Measurements from ENCODE around the gene YARS1. TPM values are rescaled to one million over a fixed set of nuclear protein-coding genes. Genes with fewer than 3 reads are reported as not detected.

The YARS1 gene
- total RNA-seq, 4 donors from 2014 or later: 37.8 to 59.4 (median 55.9) TPM

DNA sequence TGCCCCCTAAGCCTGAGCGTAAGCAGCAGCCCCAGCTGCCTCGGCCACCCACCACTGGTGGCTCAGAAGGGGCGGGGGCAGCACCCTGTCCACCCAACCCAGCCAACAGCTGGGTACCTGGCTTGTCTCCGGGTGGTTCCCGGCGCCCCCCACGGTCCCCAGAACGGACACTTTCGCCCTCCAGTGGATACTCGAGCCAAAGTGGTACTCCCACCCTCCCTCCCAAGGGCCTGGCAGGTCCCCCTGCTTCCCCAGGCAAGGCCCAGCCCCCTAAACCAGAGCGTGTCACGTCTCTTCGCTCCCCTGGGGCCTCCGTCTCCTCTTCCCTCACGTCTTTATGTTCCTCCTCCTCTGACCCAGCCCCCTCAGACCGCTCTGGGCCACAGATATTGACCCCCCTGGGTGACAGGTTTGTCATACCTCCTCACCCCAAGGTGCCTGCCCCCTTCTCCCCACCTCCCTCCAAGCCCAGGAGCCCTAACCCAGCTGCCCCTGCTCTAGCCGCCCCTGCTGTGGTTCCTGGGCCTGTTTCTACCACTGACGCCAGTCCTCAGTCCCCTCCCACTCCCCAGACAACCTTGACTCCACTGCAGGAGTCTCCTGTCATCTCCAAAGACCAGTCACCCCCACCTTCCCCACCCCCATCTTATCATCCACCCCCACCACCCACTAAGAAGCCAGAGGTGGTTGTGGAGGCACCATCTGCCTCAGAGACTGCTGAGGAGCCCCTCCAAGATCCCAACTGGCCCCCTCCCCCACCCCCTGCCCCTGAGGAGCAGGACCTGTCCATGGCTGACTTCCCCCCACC is 46.2 kb downstream of the YARS1 start:
- peaks cover 0 to 25% of the 10 kb centered on the region in 2 donors for H3K36me3 ChIP-seq
- no peaks in the 10 kb centered on the region for H3K27me3 ChIP-seq
- H3K4me1 ChIP-seq: peaks cover 3 to 5% of the 10 kb centered on the region in 2 donors
- H3K4me3 ChIP-seq: no peak overlapping the region
- DNase-seq (no peak), ATAC-seq (no peak)
- H3K9me3 ChIP-seq: no peaks in the 10 kb centered on the region
- in situ Hi-C loops (cut with MboI; ENCODE audit: low sequenced_read_pairs in 4 of 4) (loop anchor here in 2 of 4 donors (10.0 kb wide), 2 partner anchors 56 to 246 kb away; no protein-coding TSS in a partner anchor), intact Hi-C loops (cut with DNase I; ENCODE audit: low total_unique reads) (no loop called here)
- H3K27ac ChIP-seq: no peak overlapping the region
- TF ChIP-seq, protein P1, sequence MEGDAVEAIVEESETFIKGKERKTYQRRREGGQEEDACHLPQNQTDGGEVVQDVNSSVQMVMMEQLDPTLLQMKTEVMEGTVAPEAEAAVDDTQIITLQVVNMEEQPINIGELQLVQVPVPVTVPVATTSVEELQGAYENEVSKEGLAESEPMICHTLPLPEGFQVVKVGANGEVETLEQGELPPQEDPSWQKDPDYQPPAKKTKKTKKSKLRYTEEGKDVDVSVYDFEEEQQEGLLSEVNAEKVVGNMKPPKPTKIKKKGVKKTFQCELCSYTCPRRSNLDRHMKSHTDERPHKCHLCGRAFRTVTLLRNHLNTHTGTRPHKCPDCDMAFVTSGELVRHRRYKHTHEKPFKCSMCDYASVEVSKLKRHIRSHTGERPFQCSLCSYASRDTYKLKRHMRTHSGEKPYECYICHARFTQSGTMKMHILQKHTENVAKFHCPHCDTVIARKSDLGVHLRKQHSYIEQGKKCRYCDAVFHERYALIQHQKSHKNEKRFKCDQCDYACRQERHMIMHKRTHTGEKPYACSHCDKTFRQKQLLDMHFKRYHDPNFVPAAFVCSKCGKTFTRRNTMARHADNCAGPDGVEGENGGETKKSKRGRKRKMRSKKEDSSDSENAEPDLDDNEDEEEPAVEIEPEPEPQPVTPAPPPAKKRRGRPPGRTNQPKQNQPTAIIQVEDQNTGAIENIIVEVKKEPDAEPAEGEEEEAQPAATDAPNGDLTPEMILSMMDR (IDR thresholded peaks at IDR 0.05 in 4 of 5, conservative IDR thresholded peaks at IDR 0.05 in 1 of 5): no peak
- no peak for TF ChIP-seq POLR2A (IDR thresholded peaks at IDR 0.05)

DNA sequence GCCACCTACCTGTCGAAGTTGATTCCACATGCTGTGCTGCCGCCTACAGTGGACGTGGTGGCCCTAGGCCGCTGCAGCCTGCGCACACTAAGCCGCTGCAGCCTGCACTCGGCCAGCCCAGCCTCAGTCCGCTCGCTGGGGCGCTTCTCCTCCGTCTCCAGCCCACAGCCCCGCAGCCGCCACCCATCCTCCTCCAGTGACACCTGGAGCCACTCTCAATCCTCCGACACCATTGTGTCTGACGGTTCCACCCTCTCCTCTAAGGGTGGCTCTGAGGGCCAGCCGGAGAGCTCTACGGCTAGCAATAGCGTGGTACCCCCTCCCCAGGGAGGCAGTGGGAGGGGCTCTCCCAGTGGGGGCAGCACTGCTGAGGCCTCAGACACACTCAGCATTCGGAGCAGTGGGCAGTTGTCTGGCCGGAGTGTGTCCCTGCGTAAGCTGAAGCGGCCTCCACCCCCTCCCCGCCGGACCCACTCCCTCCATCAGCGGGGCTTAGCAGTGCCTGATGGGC is 46.9 kb downstream of the YARS1 start:
- Histone ChIP-seq H3K36me3 (peaks cover 0 to 19% of the 10 kb centered on the region in 2 donors), H3K27ac (no peak overlapping the region), H3K4me3 (no peak overlapping the region), H3K9me3 (no peaks in the 10 kb centered on the region), H3K27me3 (no peaks in the 10 kb centered on the region), H3K4me1 (peaks cover 3 to 5% of the 10 kb centered on the region in 2 donors)
- intact Hi-C loops (cut with DNase I; ENCODE audit: low total_unique reads): no loop called here
- in situ Hi-C loops (cut with MboI; ENCODE audit: low sequenced_read_pairs in 4 of 4): loop anchor here in 2 of 4 donors (10.0 kb wide), 2 partner anchors 55 to 245 kb away; no protein-coding TSS in a partner anchor
- no peak for ATAC-seq
- DNase-seq: no peak
- TF ChIP-seq, protein P1 (IDR thresholded peaks at IDR 0.05 in 4 of 5, conservative IDR thresholded peaks at IDR 0.05 in 1 of 5): no peak
- no peak for TF ChIP-seq POLR2A (IDR thresholded peaks at IDR 0.05)

DNA sequence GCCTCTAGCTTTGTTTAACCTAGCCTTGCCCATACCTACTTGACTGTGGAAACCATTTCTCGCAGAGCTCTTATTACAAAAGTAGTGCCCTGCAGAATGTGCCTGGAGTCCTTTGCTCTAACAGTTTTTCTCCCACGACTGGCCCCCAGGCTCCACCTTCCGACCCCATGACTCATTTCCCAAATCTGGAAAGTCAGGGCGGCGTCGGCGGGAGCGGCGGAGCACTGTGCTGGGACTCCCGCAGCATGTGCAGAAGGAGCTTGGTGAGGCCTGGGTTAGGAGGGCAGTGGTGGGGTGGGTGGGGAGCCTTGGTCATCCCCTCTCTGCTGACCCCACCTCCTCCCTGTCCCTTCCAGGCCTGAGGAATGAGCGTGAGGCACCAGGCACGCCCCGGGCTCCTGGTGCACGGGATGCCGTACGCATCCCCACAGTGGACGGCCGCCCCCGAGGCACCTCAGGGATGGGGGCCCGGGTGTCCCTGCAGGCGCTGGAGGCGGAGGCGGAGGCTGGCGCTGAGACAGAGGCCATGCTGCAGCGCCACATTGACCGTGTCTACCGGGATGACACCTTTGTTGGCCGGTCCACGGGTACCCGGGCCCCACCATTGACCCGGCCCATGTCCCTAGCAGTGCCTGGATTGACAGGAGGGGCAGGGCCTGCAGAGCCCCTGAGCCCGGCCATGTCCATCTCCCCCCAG is 47.5 kb downstream of the YARS1 start:
- ATAC-seq (no peak), DNase-seq (no peak)
- H3K27me3 ChIP-seq: no peaks in the 10 kb centered on the region
- in situ Hi-C loops (cut with MboI; ENCODE audit: low sequenced_read_pairs in 4 of 4) (loop anchor here in 2 of 4 donors (10.0 kb wide), 2 partner anchors 55 to 245 kb away; no protein-coding TSS in a partner anchor), intact Hi-C loops (cut with DNase I; ENCODE audit: low total_unique reads) (no loop called here)
- peaks cover 3 to 5% of the 10 kb centered on the region in 2 donors for H3K4me1 ChIP-seq
- H3K9me3 ChIP-seq: no peaks in the 10 kb centered on the region
- H3K4me3 ChIP-seq: no peak overlapping the region
- TF ChIP-seq, protein P1 (IDR thresholded peaks at IDR 0.05 in 4 of 5, conservative IDR thresholded peaks at IDR 0.05 in 1 of 5): no peak
- no peak for TF ChIP-seq POLR2A (IDR thresholded peaks at IDR 0.05)
- H3K36me3 ChIP-seq: peaks cover 0 to 13% of the 10 kb centered on the region in 2 donors
- H3K27ac ChIP-seq: no peak overlapping the region

DNA sequence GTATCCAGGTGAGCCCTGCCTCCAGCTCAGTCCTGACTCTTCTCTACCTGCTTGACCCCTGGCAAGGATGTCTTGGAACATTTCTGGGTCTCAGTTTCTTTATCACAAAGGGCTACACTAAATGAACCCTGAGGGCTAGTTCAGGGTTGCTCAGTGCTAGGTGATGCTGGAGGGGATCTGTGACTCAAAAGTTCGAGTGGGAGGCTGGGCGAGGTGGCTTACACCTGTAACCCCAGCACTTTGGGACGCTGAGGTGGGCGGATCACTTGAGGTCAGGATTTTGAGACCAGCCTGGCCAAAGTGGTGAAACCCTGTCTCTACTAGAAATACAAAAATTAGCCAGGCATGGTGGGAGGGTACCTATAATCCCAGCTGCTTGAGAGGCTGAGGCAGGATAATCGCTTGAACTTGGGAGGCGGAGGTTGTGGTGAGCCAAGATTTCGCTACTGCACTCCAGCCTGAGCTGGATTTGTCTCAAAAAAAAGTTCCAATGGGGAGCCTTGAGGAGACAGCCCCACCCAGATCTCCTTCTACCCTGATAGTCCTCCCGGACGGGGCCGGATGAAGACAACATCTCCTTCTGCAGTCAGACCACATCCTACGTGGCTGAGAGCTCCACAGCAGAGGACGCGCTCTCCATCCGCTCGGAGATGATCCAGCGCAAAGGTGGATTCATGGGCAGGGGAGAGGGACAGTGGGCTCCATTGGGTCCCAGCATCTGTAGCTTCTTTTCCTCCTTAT is 48.9 kb downstream of the YARS1 start:
- H3K27ac ChIP-seq: no peak overlapping the region
- H3K27me3 ChIP-seq: no peaks in the 10 kb centered on the region
- H3K4me1 ChIP-seq: peaks cover 3 to 5% of the 10 kb centered on the region in 2 donors
- no peak overlapping the region for H3K4me3 ChIP-seq
- peaks cover 0 to 1% of the 10 kb centered on the region in 2 donors for H3K36me3 ChIP-seq
- intact Hi-C loops (cut with DNase I; ENCODE audit: low total_unique reads) (no loop called here), in situ Hi-C loops (cut with MboI; ENCODE audit: low sequenced_read_pairs in 4 of 4) (no loop called here)
- TF ChIP-seq, protein P1 (IDR thresholded peaks at IDR 0.05 in 4 of 5, conservative IDR thresholded peaks at IDR 0.05 in 1 of 5): no peak
- no peak for TF ChIP-seq POLR2A (IDR thresholded peaks at IDR 0.05)
- DNase-seq (no peak), ATAC-seq (no peak)
- H3K9me3 ChIP-seq: no peaks in the 10 kb centered on the region
